ENCODE data around the gene PPT1. TPM values are rescaled to one million over a fixed set of nuclear protein-coding genes. Genes with fewer than 3 reads are reported as not detected.

PPT1 gene
- 43.8 to 58.9 TPM (median 52.7 TPM) in 3 replicates for polyA plus RNA-seq
- polyA plus RNA-seq (2011; ENCODE audit: low read depth): 12.7 TPM
- 24.5 and 47.3 TPM in 2 replicates for polyA plus RNA-seq (2011; cell fraction: cytosol; rRNA removed)
- polyA plus RNA-seq (2011; cell fraction: nucleus; rRNA removed): 49.6 and 53.2 TPM in 2 replicates
- polyA plus RNA-seq (2012; ENCODE audit: low replicate concordance): 34.9 and 47.2 TPM in 2 replicates
- polyA minus RNA-seq: 27.7 to 58.7 TPM (median 50.4 TPM) in 3 replicates
- polyA minus RNA-seq (2011; cell fraction: cytosol; rRNA and poly(A)+ RNA removed): 17.3 TPM
- 22.8 and 49.0 TPM in 2 replicates for polyA minus RNA-seq (2011; cell fraction: nucleus; rRNA and poly(A)+ RNA removed)

- peak within 1 kb of the TSS; percentile 81 for H3K9ac ChIP-seq (ENCODE audit: control insufficient read depth, extremely low read depth, insufficient read depth, low read length)
- FAIRE-seq (peak; percentile 26), DNase-seq (ENCODE audit: low read depth, low spot score) (no peak)
- H3K4me1 ChIP-seq (ENCODE audit: control insufficient read depth, extremely low read depth, insufficient read depth, low read length): peaks cover 12% of the 10 kb centered on the region
- dilution Hi-C loops (cut with MboI; ENCODE audit: extremely low pct_ligation_motif_present, low sequenced_read_pairs): no loop called here
- no peaks in the 10 kb centered on the region for H3K9me1 ChIP-seq (ENCODE audit: control insufficient read depth, extremely low read depth, insufficient read depth, low read length)
- no peak for TF ChIP-seq EZH2 (IDR thresholded peaks at IDR 0.05; ENCODE audit: low read length)
- TF ChIP-seq CTCF (optimal IDR thresholded peaks at IDR 0.05 in 1 of 3, IDR thresholded peaks at IDR 0.05 in 1 of 3, conservative IDR thresholded peaks at IDR 0.05 in 1 of 3; ENCODE audit: extremely low read depth in 1 of 3, insufficient read depth in 2 of 3, low read length in 3 of 3): peak in 1 of 3 experiments; percentile 2
- peak within 1 kb of the TSS; percentile 83 for H3K4me2 ChIP-seq (ENCODE audit: control insufficient read depth, extremely low read depth, insufficient read depth, low read depth, low read length)
- H3K4me3 ChIP-seq (ENCODE audit: control insufficient read depth in 2 of 3, extremely low read depth in 1 of 3, insufficient read depth in 2 of 3, low read depth in 1 of 3, low read length in 3 of 3): peak within 1 kb of the TSS; percentile 60 to 94 (median 93)
- no peaks in the 10 kb centered on the region for H4K20me1 ChIP-seq (ENCODE audit: control insufficient read depth, extremely low read depth, insufficient read depth, low read length)
- H3K9me3 ChIP-seq (ENCODE audit: control insufficient read depth, low read depth, low read length): no peaks in the 10 kb centered on the region
- H3K36me3 ChIP-seq (ENCODE audit: control insufficient read depth in 2 of 2, extremely low read depth in 1 of 2, insufficient read depth in 2 of 2, low read length in 2 of 2): no peaks in the 10 kb centered on the region
- H3K27me3 ChIP-seq (ENCODE audit: control insufficient read depth, extremely low read depth, insufficient read depth, low read length): no peaks in the 10 kb centered on the region
- peaks cover 18% of the 10 kb centered on the region for H3K79me2 ChIP-seq (ENCODE audit: control insufficient read depth, insufficient read depth, low read length)
- peak within 1 kb of the TSS; percentile 69 for H3K27ac ChIP-seq (ENCODE audit: control insufficient read depth, insufficient read depth, low read length)
- H2AFZ ChIP-seq (ENCODE audit: control insufficient read depth, low read length): peak within 1 kb of the TSS; percentile 99
Measured at GRCh38 chr1:40096977-40097782, at the start of gene PPT1. Gene PPT1 (minus strand): TSS chr1:40097252. CDS start chr1:40097238, 14 bp downstream.

GRCh38 chr1:40143891-40144575, 47.0 kb upstream of the PPT1 start:
- Histone ChIP-seq H4K20me1 (ENCODE audit: control insufficient read depth, extremely low read depth, insufficient read depth, low read length) (no peaks in the 10 kb centered on the region), H3K9me1 (ENCODE audit: control insufficient read depth, extremely low read depth, insufficient read depth, low read length) (no peaks in the 10 kb centered on the region), H3K4me1 (ENCODE audit: control insufficient read depth, extremely low read depth, insufficient read depth, low read length) (peaks cover 6% of the 10 kb centered on the region), H3K9ac (ENCODE audit: control insufficient read depth, extremely low read depth, insufficient read depth, low read length) (no peak overlapping the region), H3K9me3 (ENCODE audit: control insufficient read depth, low read depth, low read length) (no peaks in the 10 kb centered on the region), H2AFZ (ENCODE audit: control insufficient read depth, low read length) (peak overlapping the region; percentile 7), H3K4me3 (ENCODE audit: control insufficient read depth in 2 of 3, extremely low read depth in 1 of 3, insufficient read depth in 2 of 3, low read depth in 1 of 3, low read length in 3 of 3) (no peak overlapping the region), H3K79me2 (ENCODE audit: control insufficient read depth, insufficient read depth, low read length) (no peaks in the 10 kb centered on the region), H3K27ac (ENCODE audit: control insufficient read depth, insufficient read depth, low read length) (no peak overlapping the region), H3K36me3 (ENCODE audit: control insufficient read depth in 2 of 2, extremely low read depth in 1 of 2, insufficient read depth in 2 of 2, low read length in 2 of 2) (no peaks in the 10 kb centered on the region), H3K4me2 (ENCODE audit: control insufficient read depth, extremely low read depth, insufficient read depth, low read depth, low read length) (no peak overlapping the region), H3K27me3 (ENCODE audit: control insufficient read depth, extremely low read depth, insufficient read depth, low read length) (peaks cover 7% of the 10 kb centered on the region)
- TF ChIP-seq CTCF (optimal IDR thresholded peaks at IDR 0.05 in 1 of 3, IDR thresholded peaks at IDR 0.05 in 1 of 3, conservative IDR thresholded peaks at IDR 0.05 in 1 of 3; ENCODE audit: extremely low read depth in 1 of 3, insufficient read depth in 2 of 3, low read length in 3 of 3) (peak; percentile 72 to 74 (median 74)), EZH2 (IDR thresholded peaks at IDR 0.05; ENCODE audit: low read length) (no peak)
- DNase-seq (ENCODE audit: low read depth, low spot score) (peak; percentile 32), FAIRE-seq (peak; percentile 94)
- dilution Hi-C loops (cut with MboI; ENCODE audit: extremely low pct_ligation_motif_present, low sequenced_read_pairs): no loop called here

Measured in keratinocyte (primary cell).